ENCODE data around the gene NHSL2. TPM values are rescaled to one million over a fixed set of nuclear protein-coding genes. Genes with fewer than 3 reads are reported as not detected.
A peak's percentile ranks its signal among the peaks of the same experiment; 100 is the strongest.

Gene NHSL2
- total RNA-seq, 1 donor from 2014 or later: 11.3 TPM

DNA sequence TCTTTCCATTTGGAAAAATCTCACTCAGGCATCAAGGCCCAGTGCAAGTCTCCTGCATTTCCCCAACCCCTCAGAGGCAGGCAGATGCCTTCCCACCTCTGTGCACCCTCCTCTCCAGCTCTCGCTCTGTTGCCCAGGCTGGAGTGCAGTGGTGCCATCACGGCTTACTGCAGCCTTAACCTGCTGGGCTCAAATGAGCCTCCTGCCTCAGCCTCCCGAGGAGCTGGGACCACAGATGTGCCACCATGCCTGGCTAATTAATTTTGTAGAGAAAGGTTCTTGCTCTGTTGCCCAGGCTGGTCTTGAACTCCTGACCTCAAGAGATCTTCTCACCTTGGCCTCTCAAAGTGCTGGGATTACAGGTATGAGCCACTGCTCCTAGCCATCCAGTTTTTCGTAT is 95.8 kb downstream of the NHSL2 start:
- peaks cover 3% of the 10 kb centered on the region for H3K9me3 Mint-ChIP-seq
- H3K27ac Mint-ChIP-seq: no peak overlapping the region
- H3K27me3 Mint-ChIP-seq: no peaks in the 10 kb centered on the region
- H3K36me3 Mint-ChIP-seq: no peaks in the 10 kb centered on the region
- H3K4me3 Mint-ChIP-seq: no peak overlapping the region
- DNase-seq (ENCODE audit: extremely low spot score, unreplicated experiment): peak; percentile 22
- H3K4me1 Mint-ChIP-seq (ENCODE audit: unreplicated experiment): peaks cover 16% of the 10 kb centered on the region
- TF ChIP-seq CTCF (conservative IDR thresholded peaks at IDR 0.05): no peak

DNA sequence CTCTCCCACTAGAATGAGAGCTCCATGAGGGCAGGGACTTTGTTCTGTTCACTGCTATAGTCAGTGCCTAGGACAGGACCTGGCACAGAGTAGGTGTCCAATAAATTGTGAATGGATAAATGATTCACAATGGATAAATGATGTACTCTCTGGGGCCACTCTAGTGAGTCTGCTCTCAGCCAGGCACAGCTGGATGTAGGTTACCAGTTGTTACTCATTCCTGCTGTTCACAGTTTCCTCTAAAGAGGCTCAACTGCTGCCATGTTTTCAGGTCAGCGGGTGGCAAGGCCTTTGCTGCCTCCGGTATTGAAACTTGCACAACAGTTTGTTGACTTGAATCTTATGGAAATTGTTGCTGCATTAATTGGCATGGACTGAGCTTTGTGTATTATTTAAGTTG is 99.1 kb downstream of the NHSL2 start:
- H3K4me3 Mint-ChIP-seq: no peak overlapping the region
- H3K9me3 Mint-ChIP-seq: no peaks in the 10 kb centered on the region
- no peaks in the 10 kb centered on the region for H3K36me3 Mint-ChIP-seq
- H3K27me3 Mint-ChIP-seq: no peaks in the 10 kb centered on the region
- no peak overlapping the region for H3K27ac Mint-ChIP-seq
- no peak for TF ChIP-seq CTCF (conservative IDR thresholded peaks at IDR 0.05)
- H3K4me1 Mint-ChIP-seq (ENCODE audit: unreplicated experiment): no peaks in the 10 kb centered on the region
- DNase-seq (ENCODE audit: extremely low spot score, unreplicated experiment): peak; percentile 8

DNA sequence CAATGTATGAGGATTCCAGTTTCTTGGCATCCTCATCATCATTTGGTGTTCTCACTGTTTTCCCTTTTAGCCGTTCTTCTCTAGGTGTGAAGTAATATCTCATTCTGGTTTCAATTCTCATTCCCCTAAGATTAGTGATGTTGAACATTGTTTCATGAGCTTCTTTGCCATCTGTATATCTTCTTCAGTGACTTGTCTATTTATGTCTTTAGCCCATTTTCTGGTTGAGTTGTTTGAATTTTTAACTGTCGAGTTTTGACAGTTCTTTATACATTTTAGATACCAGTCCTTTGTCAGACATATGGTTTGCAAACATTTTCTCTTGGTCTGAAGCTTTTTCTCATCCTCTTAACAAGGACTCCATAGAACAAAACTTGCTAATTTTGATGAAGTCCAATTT is 101.1 kb downstream of the NHSL2 start:
- Mint-ChIP-seq H3K27ac (no peak overlapping the region), H3K36me3 (no peaks in the 10 kb centered on the region), H3K27me3 (no peaks in the 10 kb centered on the region), H3K4me3 (no peak overlapping the region), H3K4me1 (ENCODE audit: unreplicated experiment) (no peaks in the 10 kb centered on the region), H3K9me3 (no peaks in the 10 kb centered on the region)
- no peak for DNase-seq (ENCODE audit: extremely low spot score, unreplicated experiment)
- TF ChIP-seq CTCF (conservative IDR thresholded peaks at IDR 0.05): no peak

DNA sequence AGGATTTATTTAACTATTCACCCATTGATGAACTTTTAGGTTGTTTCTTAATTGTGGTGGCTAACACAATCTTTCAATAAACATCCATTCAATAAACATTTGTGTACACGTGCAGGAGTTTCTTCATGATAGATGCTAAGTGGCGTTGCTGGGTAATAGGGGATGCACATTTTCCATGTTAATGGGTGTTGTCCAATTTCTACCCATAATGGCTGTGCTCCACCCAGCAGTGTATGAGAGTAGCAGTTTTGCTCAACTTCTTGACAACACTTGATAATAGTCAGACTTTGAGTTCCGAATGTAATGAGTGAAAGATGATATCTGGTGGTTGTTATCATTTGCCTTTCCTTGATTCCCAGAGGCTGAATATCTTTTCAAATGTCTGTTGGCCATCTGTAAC is 104.7 kb downstream of the NHSL2 start:
- Mint-ChIP-seq H3K36me3 (no peaks in the 10 kb centered on the region), H3K27ac (no peak overlapping the region), H3K4me3 (no peak overlapping the region), H3K9me3 (no peaks in the 10 kb centered on the region), H3K27me3 (no peaks in the 10 kb centered on the region), H3K4me1 (ENCODE audit: unreplicated experiment) (no peaks in the 10 kb centered on the region)
- TF ChIP-seq CTCF (conservative IDR thresholded peaks at IDR 0.05): no peak
- DNase-seq (ENCODE audit: extremely low spot score, unreplicated experiment): no peak

DNA sequence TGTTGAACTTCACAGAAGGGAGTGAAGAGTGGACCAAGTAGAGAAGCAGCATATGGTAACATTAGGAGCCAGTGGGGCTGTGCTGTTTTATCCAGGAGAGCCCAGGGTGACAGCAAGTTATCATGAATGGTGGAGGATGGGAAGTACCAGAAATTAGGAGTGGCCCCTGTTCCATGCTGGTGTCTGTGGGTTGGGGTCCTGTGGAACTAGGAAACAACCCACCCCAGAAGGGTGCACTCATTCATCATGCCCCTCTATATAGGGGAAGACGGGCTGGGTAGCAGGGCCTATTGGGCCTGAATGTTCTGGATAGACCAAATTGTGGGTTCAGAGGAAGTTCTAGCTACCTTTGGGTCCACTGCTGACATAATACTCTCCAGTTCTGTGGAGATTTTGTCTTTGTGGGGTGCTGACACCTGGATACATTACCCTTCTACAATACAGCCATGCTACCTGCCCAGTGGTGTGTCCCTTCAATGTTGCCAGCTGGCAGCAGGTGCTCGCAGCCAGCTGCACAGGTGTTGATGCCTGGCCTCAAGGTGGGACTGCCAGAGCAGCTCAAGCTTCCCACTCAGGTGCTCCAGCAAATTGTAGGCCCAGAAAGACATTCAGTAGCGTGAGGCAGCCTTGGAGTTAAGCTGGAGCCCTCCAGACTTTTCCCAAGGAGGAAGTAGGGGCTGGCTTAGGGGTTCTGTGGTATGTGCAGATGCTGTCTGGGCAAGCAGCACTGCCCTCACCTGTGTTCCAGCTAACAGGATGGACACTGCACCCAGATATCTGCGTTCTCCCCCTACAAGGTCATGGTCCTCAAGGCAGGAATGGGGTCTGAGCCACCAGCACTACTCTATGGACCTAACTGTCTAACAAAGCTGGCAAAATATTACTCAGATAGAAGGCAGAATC is 106.5 kb downstream of the NHSL2 start:
- TF ChIP-seq CTCF (conservative IDR thresholded peaks at IDR 0.05): no peak
- peak; percentile 32 for DNase-seq (ENCODE audit: extremely low spot score, unreplicated experiment)
- no peak overlapping the region for H3K27ac Mint-ChIP-seq
- H3K36me3 Mint-ChIP-seq: no peaks in the 10 kb centered on the region
- no peaks in the 10 kb centered on the region for H3K4me1 Mint-ChIP-seq (ENCODE audit: unreplicated experiment)
- H3K4me3 Mint-ChIP-seq: no peak overlapping the region
- H3K27me3 Mint-ChIP-seq: peaks cover 2% of the 10 kb centered on the region
- no peaks in the 10 kb centered on the region for H3K9me3 Mint-ChIP-seq
